Calu3 (cell line): ENCODE data around the gene SPTBN2. TPM values are rescaled to one million over a fixed set of nuclear protein-coding genes. Genes with fewer than 3 reads are reported as not detected.
A peak's percentile ranks its signal among the peaks of the same experiment; 100 is the strongest.

Source experiments
- BruUV-seq: library from RNA; stranded (reverse); fragments of 400-500 nt; replicated peaks from 2 replicates; lab custom pipeline; 2021; lab: Mats Ljungman, UMichigan
- CTCF ChIA-PET: fragments of 300-600 bp; sonication (Branson Sonifier 250); formaldehyde crosslinking; loops from one replicate; lab custom pipeline; 2022; ENCODE audit warnings: antibody characterized with exemption; lab: Charles Lee
- DNase-seq: peaks from one replicate; pipeline ENCODE4 v3.0.0; 2022
- H3K27ac Mint-ChIP-seq: one replicate; pipeline ENCODE4 v1.8.0; 2022; ENCODE audit warnings: mixed read lengths; ENCODE audit not compliant: unreplicated experiment
- H3K27me3 Mint-ChIP-seq: one replicate; pipeline ENCODE4 v1.8.0; 2022; ENCODE audit warnings: mixed read lengths; ENCODE audit not compliant: unreplicated experiment
- H3K36me3 Mint-ChIP-seq: one replicate; pipeline ENCODE4 v1.8.0; 2022; ENCODE audit warnings: mild to moderate bottlenecking, moderate library complexity, mixed read lengths; ENCODE audit not compliant: insufficient read depth, unreplicated experiment
- H3K4me1 Mint-ChIP-seq: one replicate; pipeline ENCODE4 v1.8.0; 2022; ENCODE audit warnings: mild to moderate bottlenecking, low read depth, mixed read lengths; ENCODE audit not compliant: unreplicated experiment
- H3K4me3 Mint-ChIP-seq: one replicate; pipeline ENCODE4 v1.8.0; 2022; ENCODE audit warnings: mild to moderate bottlenecking, low read depth, moderate library complexity, mixed read lengths; ENCODE audit not compliant: unreplicated experiment
- H3K9me3 Mint-ChIP-seq: one replicate; pipeline ENCODE4 v1.8.0; 2022; ENCODE audit warnings: low read depth, mixed read lengths; ENCODE audit not compliant: unreplicated experiment
- intact Hi-C: fragments of 100-400 bp; cut with micrococcal nuclease; formaldehyde crosslinking; loops from one replicate; pipeline ENCODE4 v1.10.0; 2022; ENCODE audit not compliant: unreplicated experiment
- total RNA-seq: library from RNA; stranded (reverse); gene quantifications from 2 replicates; pipeline ENCODE4 v1.2.3, GENCODE V29; 2022
- TF ChIP-seq, protein P1 (sequence below): fragments of 200-600 bp; IDR thresholded peaks from one replicate; pipeline ENCODE4 v1.8.0; 2022; ENCODE audit warnings: antibody characterized with exemption; ENCODE audit not compliant: unreplicated experiment

Gene SPTBN2
- total RNA-seq, 1 experiment from 2014 or later, result 41.3 TPM

DNA sequence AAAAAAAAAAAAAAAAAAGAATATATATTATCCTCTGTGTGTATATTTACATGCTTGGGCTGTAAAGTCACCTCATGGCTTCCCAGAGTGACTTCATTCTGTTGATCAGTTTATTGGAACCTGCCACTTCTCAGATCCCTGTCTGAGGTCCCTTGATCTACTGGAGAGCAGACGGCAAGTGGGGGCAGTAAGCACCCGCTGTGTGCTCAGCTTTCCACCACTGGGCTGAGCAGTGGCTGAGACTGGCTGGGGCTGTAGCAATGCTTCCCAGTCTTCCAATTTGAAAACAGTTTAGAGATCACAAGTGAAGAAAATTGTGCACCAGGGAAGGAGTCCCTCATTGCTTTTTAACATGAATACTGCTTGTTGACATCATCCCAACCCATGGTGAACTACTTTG lies 44.4 kb downstream of the SPTBN2 start:
- CTCF ChIA-PET, result interaction anchor here (0.6 kb wide), 1 partner anchor 116 kb away, joined by 9 read pairs; the partner anchor contains the start of gene CTSF
- BruUV-seq, result no TSS peak
- peaks cover 20% of the 10 kb centered on the region for H3K36me3 Mint-ChIP-seq
- no peaks in the 10 kb centered on the region for H3K27me3 Mint-ChIP-seq
- no peaks in the 10 kb centered on the region for H3K9me3 Mint-ChIP-seq
- H3K4me1 Mint-ChIP-seq, result no peaks in the 10 kb centered on the region
- intact Hi-C loops, result no loop called here
- no peak overlapping the region for H3K27ac Mint-ChIP-seq
- no peak for DNase-seq
- H3K4me3 Mint-ChIP-seq, result no peak overlapping the region
- TF ChIP-seq, protein P1, sequence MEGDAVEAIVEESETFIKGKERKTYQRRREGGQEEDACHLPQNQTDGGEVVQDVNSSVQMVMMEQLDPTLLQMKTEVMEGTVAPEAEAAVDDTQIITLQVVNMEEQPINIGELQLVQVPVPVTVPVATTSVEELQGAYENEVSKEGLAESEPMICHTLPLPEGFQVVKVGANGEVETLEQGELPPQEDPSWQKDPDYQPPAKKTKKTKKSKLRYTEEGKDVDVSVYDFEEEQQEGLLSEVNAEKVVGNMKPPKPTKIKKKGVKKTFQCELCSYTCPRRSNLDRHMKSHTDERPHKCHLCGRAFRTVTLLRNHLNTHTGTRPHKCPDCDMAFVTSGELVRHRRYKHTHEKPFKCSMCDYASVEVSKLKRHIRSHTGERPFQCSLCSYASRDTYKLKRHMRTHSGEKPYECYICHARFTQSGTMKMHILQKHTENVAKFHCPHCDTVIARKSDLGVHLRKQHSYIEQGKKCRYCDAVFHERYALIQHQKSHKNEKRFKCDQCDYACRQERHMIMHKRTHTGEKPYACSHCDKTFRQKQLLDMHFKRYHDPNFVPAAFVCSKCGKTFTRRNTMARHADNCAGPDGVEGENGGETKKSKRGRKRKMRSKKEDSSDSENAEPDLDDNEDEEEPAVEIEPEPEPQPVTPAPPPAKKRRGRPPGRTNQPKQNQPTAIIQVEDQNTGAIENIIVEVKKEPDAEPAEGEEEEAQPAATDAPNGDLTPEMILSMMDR, result no peak

DNA sequence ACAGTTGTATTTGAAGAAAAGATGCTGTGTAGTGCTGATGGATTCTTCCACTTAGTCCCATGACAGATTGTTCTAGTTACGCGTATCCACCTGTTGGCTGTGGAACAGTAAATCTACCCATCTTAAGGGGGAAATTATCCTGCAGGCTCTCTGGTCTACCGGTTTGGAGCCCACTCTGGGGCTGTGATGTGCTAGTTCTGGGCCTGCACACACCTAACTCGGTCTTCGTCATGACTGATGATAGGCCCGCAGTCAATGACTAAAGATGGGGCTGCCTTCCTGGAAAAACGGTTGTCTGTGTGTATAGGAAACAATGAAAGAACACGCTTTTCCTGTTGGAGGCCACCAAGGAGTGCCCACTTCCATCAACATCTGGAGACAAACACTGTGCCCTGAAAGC lies 45.1 kb downstream of the SPTBN2 start:
- no peak for DNase-seq
- TF ChIP-seq, protein P1, result no peak
- CTCF ChIA-PET, result no interaction called here
- no peaks in the 10 kb centered on the region for H3K27me3 Mint-ChIP-seq
- no peaks in the 10 kb centered on the region for H3K9me3 Mint-ChIP-seq
- H3K36me3 Mint-ChIP-seq, result peaks cover 12% of the 10 kb centered on the region
- intact Hi-C loops, result no loop called here
- TSS peak; percentile 27 for BruUV-seq
- H3K27ac Mint-ChIP-seq, result no peak overlapping the region
- no peak overlapping the region for H3K4me3 Mint-ChIP-seq
- no peaks in the 10 kb centered on the region for H3K4me1 Mint-ChIP-seq

DNA sequence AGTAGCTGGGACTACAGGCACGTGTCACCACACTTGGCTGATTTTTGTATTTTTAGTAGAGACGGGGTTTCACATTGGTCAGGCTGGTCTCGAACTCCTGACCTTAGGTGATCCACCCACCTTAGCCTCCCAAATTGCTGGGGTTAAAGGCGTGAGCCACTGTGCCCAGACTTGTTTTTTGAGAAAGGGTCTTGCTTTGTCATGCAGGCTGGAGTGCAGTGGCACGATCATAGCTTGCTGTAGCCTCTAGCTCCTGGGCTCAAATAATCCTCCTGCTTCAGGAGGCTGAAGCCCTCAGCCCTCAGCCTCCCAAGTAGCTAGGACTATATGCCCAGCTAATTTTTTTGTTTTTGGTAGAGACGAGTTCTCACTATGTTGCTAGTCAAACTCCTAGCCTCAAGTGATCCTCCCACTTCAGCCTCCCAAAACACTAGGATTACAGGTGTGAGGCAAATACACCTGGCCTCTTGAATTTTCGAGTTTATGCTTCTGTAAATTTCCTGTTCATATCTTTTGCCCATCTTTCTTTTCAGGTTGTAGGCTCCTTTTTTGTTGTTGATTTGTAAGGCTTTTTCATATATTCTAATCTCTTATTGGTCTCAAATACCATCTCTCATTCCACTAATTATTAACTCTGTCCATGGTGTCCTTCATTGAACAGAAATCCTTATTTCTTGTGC lies 47.9 kb downstream of the SPTBN2 start:
- TF ChIP-seq, protein P1, result no peak
- CTCF ChIA-PET, result interaction anchor here (0.6 kb wide), 1 partner anchor 215 kb away, joined by 4 read pairs; the partner anchor contains the start of gene PELI3
- no peak overlapping the region for H3K27ac Mint-ChIP-seq
- DNase-seq, result no peak
- intact Hi-C loops, result no loop called here
- H3K27me3 Mint-ChIP-seq, result no peaks in the 10 kb centered on the region
- no TSS peak for BruUV-seq
- H3K9me3 Mint-ChIP-seq, result no peaks in the 10 kb centered on the region
- H3K36me3 Mint-ChIP-seq, result peaks cover 32% of the 10 kb centered on the region
- H3K4me3 Mint-ChIP-seq, result no peak overlapping the region
- H3K4me1 Mint-ChIP-seq, result peaks cover 13% of the 10 kb centered on the region

DNA sequence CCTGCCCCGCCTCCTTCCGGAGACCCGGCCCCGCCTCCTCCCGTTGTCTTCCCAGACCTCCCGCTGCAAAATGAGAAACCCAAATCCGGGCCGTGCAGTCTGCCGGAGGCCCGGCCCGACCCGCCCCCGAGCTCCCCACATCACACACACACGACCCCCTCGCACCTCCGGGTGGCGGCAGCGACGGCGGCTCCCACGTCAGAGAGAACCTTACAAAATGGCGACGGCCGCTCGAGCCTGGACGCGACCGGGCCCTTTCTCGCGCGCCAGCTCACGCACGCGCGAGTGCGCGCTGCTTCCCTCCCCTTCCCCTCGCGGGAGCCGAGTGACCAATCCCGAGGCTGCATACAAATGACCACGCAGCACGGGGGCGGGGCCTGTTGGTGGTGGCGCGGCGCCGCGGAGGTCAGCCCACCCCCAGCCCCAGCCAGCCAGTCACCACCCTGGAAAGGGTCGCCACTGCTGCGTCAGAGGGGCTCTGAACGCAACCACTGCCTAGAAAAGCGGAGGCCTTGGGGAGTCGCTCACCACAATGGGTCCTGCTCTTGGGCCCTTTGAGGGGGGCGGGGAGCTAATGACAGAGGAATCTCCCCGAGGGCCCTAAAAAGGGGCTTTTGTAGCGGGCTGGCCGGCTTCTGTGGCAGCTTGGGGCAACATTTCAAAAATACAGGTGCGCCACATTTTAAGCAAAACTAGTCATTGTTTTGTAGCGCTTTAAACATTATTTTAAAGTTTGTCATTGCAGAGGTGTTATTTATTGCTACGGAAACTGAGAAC lies 51.2 kb downstream of the SPTBN2 start, which contains the start of gene RBM4B:
TSS of gene RBM4B (minus strand) at position 289 of the 777 bp plus-strand sequence. CDS start 808 bp downstream, outside the sequence.
- CTCF ChIA-PET, result interaction anchor here (0.6 to 2.1 kb wide), 17 partner anchors 39 to 292 kb away, joined by 3 to 12 read pairs (median 6); partner anchors contain the start of genes ACTN3, DPP3, MRPL11 and RBM4
- intact Hi-C loops, result loop anchor here (5.0 kb wide), 1 partner anchor 100 kb away; no protein-coding TSS in a partner anchor
- H3K36me3 Mint-ChIP-seq, result peaks cover 39% of the 10 kb centered on the region
- H3K9me3 Mint-ChIP-seq, result no peaks in the 10 kb centered on the region
- DNase-seq, result peak; percentile 97
- no TSS peak for BruUV-seq
- peaks cover 25% of the 10 kb centered on the region for H3K4me1 Mint-ChIP-seq
- TF ChIP-seq, protein P1, result no peak
- H3K4me3 Mint-ChIP-seq, result peak within 1 kb of the TSS; percentile 99
- H3K27me3 Mint-ChIP-seq, result no peaks in the 10 kb centered on the region
- H3K27ac Mint-ChIP-seq, result peak within 1 kb of the TSS; percentile 93
